SK-N-SH (cell line): ENCODE data around the gene GABRA5. TPM values are rescaled to one million over a fixed set of nuclear protein-coding genes. Genes with fewer than 3 reads are reported as not detected.

Experiments
- CTCF ChIA-PET: fragments of 300-600, 350-600 bp; formaldehyde crosslinking; extraction: SDS; loops from one replicate; lab custom pipeline; 2021; lab: Yijun Ruan, JAX
- POLR2A ChIA-PET: fragments of 350-600 bp; sonication (Branson Sonifier 250); formaldehyde crosslinking; extraction: SDS; loops from one replicate; lab custom pipeline; 2020; ENCODE audit warnings: antibody characterized with exemption, inconsistent platforms; lab: Yijun Ruan, JAX
- DNase-seq: peaks from one replicate; pipeline ENCODE4 v3.0.0; 2012
- H2AFZ ChIP-seq: fragments of 200-600 bp; sonication (generic); 2 replicates; pipeline ENCODE4 v1.8.1; 2016; ENCODE audit warnings: antibody characterized with exemption, mild to moderate bottlenecking, low read depth
- H3F3A ChIP-seq: fragments of 200-600 bp; sonication (generic); replicated peaks from 2 replicates; pipeline ENCODE3; 2016; ENCODE audit warnings: antibody characterized with exemption, mild to moderate bottlenecking; ENCODE audit not compliant: insufficient read depth
- H3K27ac ChIP-seq, 2 experiments: fragments of 200-500 bp in 1 of 2; fragments of 200-600 bp in 1 of 2; sonication (Bioruptor generic) in 1 of 2; sonication (generic), shearing (Covaris generic) in 1 of 2; 2 replicates each; pipeline versions ENCODE4 v1.5.1 to v1.6.1; 2014 to 2016; ENCODE audit warnings: low read depth in 2 of 2, inconsistent platforms in 1 of 2, low read length in 1 of 2, mild to moderate bottlenecking in 1 of 2, mixed read lengths in 1 of 2
- H3K27me3 ChIP-seq: fragments of 200-600 bp; sonication (generic), shearing (Covaris generic); 2 replicates; pipeline ENCODE4 v1.6.1; 2016; ENCODE audit warnings: mixed run types; ENCODE audit not compliant: insufficient read depth
- H3K36me3 ChIP-seq, 2 experiments: fragments of 200-500 bp in 1 of 2; fragments of 200-600 bp in 1 of 2; sonication (Bioruptor generic) in 1 of 2; sonication (generic) in 1 of 2; replicated peaks in 1 of 2; 2 replicates each; pipeline versions ENCODE3 to v1.5.1; 2014 to 2016; ENCODE audit warnings: low read length in 1 of 2, mild to moderate bottlenecking in 1 of 2; ENCODE audit not compliant: insufficient read depth in 2 of 2, control insufficient read depth in 1 of 2
- H3K4me1 ChIP-seq, 2 experiments: fragments of 200-500 bp in 1 of 2; fragments of 200-600 bp in 1 of 2; sonication (Bioruptor generic) in 1 of 2; sonication (generic), shearing (Covaris generic) in 1 of 2; 2 replicates each; pipeline versions ENCODE4 v1.5.1 to v1.6.1; 2014 to 2016; ENCODE audit warnings: low read depth in 1 of 2, low read length in 1 of 2, mixed run types in 1 of 2; ENCODE audit not compliant: insufficient read depth in 2 of 2, control insufficient read depth in 1 of 2
- H3K4me2 ChIP-seq: fragments of 200-600 bp; sonication (generic), shearing (Covaris generic); 2 replicates; pipeline ENCODE4 v1.6.1; 2017; ENCODE audit warnings: mixed run types
- H3K4me3 ChIP-seq, 2 experiments: fragments of 200-500 bp in 1 of 2; fragments of 200-600 bp in 1 of 2; sonication (Bioruptor generic) in 1 of 2; sonication (generic), shearing (Covaris generic) in 1 of 2; 2 replicates each; pipeline versions ENCODE4 v1.5.1 to v1.8.1; 2014 to 2016; ENCODE audit warnings: low read depth in 2 of 2, inconsistent platforms in 1 of 2, low read length in 1 of 2, mild to moderate bottlenecking in 1 of 2, mixed read lengths in 1 of 2, moderate library complexity in 1 of 2
- H3K79me2 ChIP-seq: fragments of 200-600 bp; sonication (generic); 2 replicates; pipeline ENCODE4 v1.8.1; 2017; ENCODE audit warnings: mild to moderate bottlenecking; ENCODE audit not compliant: insufficient read depth
- H3K9ac ChIP-seq: fragments of 200-600 bp; sonication (generic); 2 replicates; pipeline ENCODE4 v1.6.1; 2017; ENCODE audit warnings: mixed run types
- H3K9me2 ChIP-seq: fragments of 200-600 bp; sonication (generic); 2 replicates; pipeline ENCODE4 v1.6.1; 2017; ENCODE audit warnings: mixed run types
- H3K9me3 ChIP-seq: fragments of 200-600 bp; sonication (generic); 2 replicates; pipeline ENCODE4 v1.6.1; 2017; ENCODE audit warnings: mixed run types, mild to moderate bottlenecking, moderate library complexity
- H4K20me1 ChIP-seq: fragments of 200-600 bp; sonication (generic); 2 replicates; pipeline ENCODE4 v1.6.1; 2017; ENCODE audit warnings: mild to moderate bottlenecking, mixed run types; ENCODE audit not compliant: insufficient read depth
- CHD2 ChIP-seq: fragments of 150-350 bp; IDR thresholded peaks from 2 replicates; pipeline ENCODE4 v1.6.1; 2018; ENCODE audit warnings: low read length; ENCODE audit not compliant: partially characterized antibody
- EP300 ChIP-seq, 2 experiments: IDR thresholded peaks; 2 replicates each; pipeline versions ENCODE4 v1.4.0 to v1.6.1; 2012; ENCODE audit warnings: borderline replicate concordance in 1 of 2, low read depth in 1 of 2, low read length in 1 of 2
- EZH2phosphoT487 ChIP-seq: fragments of 200-600 bp; sonication (generic); IDR thresholded peaks from 2 replicates; pipeline ENCODE4 v1.6.1; 2017; ENCODE audit warnings: low read depth, mixed run types, mild to moderate bottlenecking, antibody characterized with exemption, moderate library complexity, borderline replicate concordance
- FOSL2 ChIP-seq: IDR thresholded peaks from 2 replicates; pipeline ENCODE4 v1.4.0; 2012; ENCODE audit warnings: low read depth, mild to moderate bottlenecking, moderate library complexity, borderline replicate concordance
- FOXJ3 ChIP-seq: sonication (generic); formaldehyde crosslinking; IDR thresholded peaks from 2 replicates; pipeline ENCODE4 v1.5.1; 2020; ENCODE audit warnings: mild to moderate bottlenecking, missing genetic modification reagents
- GATA2 ChIP-seq: sonication (generic); formaldehyde crosslinking; IDR thresholded peaks from 2 replicates; pipeline ENCODE4 v1.5.0; 2020; ENCODE audit warnings: mild to moderate bottlenecking, missing genetic modification reagents
- JUND ChIP-seq: IDR thresholded peaks from 2 replicates; pipeline ENCODE4 v1.4.0; 2012
- MXI1 ChIP-seq: IDR thresholded peaks from 2 replicates; pipeline ENCODE4 v1.6.1; 2012; ENCODE audit warnings: mild to moderate bottlenecking, low read depth, low read length, improper control_type of control experiment
- NRF1 ChIP-seq: IDR thresholded peaks from 2 replicates; pipeline ENCODE4 v1.6.1; 2012; ENCODE audit warnings: low read depth, mild to moderate bottlenecking, low read length
- RAD21 ChIP-seq: IDR thresholded peaks from 2 replicates; pipeline ENCODE4 v1.6.1; 2012; ENCODE audit warnings: mild to moderate bottlenecking, low read length
- RXRA ChIP-seq: IDR thresholded peaks from 2 replicates; pipeline ENCODE4 v1.4.0; 2012; ENCODE audit warnings: low read depth, mild to moderate bottlenecking, borderline replicate concordance
- SIN3A ChIP-seq: IDR thresholded peaks from 2 replicates; pipeline ENCODE4 v1.6.1; 2012; ENCODE audit warnings: low read depth, mild to moderate bottlenecking, low read length, moderate library complexity, borderline replicate concordance
- TAF1 ChIP-seq: IDR thresholded peaks from 2 replicates; pipeline ENCODE4 v1.6.1; 2012; ENCODE audit warnings: low read depth, mild to moderate bottlenecking, low read length, moderate library complexity, borderline replicate concordance
- TEAD4 ChIP-seq: IDR thresholded peaks from 2 replicates; pipeline ENCODE4 v1.4.0; 2012; ENCODE audit warnings: mild to moderate bottlenecking, borderline replicate concordance; ENCODE audit not compliant: insufficient read depth
- YY1 ChIP-seq: IDR thresholded peaks from 2 replicates; pipeline ENCODE4 v1.4.0; 2012; ENCODE audit warnings: low read depth, mild to moderate bottlenecking
- WGBS: methylation state at CpG from one replicate; pipeline ENCODE4 v1.1.6; 2017; ENCODE audit warnings: low lambda C conversion rate; 5-methylcytosine and 5-hydroxymethylcytosine counted together
- polyA plus RNA-seq, 3 experiments: library from polyadenylated mRNA; depleted of rRNA; stranded (reverse); fragments of >200 nt; gene quantifications; 2 replicates each; pipeline ENCODE4 v1.2.3, GENCODE V29; 2012
- TF ChIP-seq, protein P1 (sequence below): fragments of 150-350 bp; IDR thresholded peaks from 2 replicates; pipeline ENCODE4 v1.6.1; 2016; ENCODE audit warnings: mild to moderate bottlenecking, low read depth, low read length
- TF ChIP-seq, protein P2 (sequence below): fragments of 150-350 bp; IDR thresholded peaks from 2 replicates; pipeline ENCODE4 v1.6.1; 2017; ENCODE audit warnings: antibody characterized with exemption, low read length, low read depth, borderline replicate concordance
- TF ChIP-seq, protein P3 (sequence below): IDR thresholded peaks from 2 replicates; pipeline ENCODE4 v1.4.0; 2012; ENCODE audit warnings: low read depth, borderline replicate concordance
- TF ChIP-seq, protein P4 (sequence below): IDR thresholded peaks from 2 replicates; pipeline ENCODE4; 2012

Gene GABRA5
- polyA plus RNA-seq, 1 of the 3 experiments (the other 2 are of a cell fraction) = not detected

- TF ChIP-seq, protein P1, sequence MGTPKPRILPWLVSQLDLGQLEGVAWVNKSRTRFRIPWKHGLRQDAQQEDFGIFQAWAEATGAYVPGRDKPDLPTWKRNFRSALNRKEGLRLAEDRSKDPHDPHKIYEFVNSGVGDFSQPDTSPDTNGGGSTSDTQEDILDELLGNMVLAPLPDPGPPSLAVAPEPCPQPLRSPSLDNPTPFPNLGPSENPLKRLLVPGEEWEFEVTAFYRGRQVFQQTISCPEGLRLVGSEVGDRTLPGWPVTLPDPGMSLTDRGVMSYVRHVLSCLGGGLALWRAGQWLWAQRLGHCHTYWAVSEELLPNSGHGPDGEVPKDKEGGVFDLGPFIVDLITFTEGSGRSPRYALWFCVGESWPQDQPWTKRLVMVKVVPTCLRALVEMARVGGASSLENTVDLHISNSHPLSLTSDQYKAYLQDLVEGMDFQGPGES = no peak
- TF ChIP-seq EP300 (IDR thresholded peaks at IDR 0.05; ENCODE audit: borderline replicate concordance in 1 of 2, low read depth in 1 of 2, low read length in 1 of 2) = no peak
- no peak for TF ChIP-seq TAF1
- no peak for TF ChIP-seq FOSL2
- no peak for TF ChIP-seq RXRA
- TF ChIP-seq, protein P2, sequence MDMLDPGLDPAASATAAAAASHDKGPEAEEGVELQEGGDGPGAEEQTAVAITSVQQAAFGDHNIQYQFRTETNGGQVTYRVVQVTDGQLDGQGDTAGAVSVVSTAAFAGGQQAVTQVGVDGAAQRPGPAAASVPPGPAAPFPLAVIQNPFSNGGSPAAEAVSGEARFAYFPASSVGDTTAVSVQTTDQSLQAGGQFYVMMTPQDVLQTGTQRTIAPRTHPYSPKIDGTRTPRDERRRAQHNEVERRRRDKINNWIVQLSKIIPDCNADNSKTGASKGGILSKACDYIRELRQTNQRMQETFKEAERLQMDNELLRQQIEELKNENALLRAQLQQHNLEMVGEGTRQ = no peak
- no peak for TF ChIP-seq RAD21
- TF ChIP-seq, protein P3, sequence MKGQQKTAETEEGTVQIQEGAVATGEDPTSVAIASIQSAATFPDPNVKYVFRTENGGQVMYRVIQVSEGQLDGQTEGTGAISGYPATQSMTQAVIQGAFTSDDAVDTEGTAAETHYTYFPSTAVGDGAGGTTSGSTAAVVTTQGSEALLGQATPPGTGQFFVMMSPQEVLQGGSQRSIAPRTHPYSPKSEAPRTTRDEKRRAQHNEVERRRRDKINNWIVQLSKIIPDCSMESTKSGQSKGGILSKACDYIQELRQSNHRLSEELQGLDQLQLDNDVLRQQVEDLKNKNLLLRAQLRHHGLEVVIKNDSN = no peak
- TF ChIP-seq FOXJ3 (CRISPR knock-in tag) = no peak
- TF ChIP-seq GATA2 (CRISPR knock-in tag) = no peak
- no peak for TF ChIP-seq TEAD4
- no peak for TF ChIP-seq EZH2phosphoT487
- no peak for TF ChIP-seq JUND
- TF ChIP-seq SIN3A = no peak
- TF ChIP-seq, protein P4, sequence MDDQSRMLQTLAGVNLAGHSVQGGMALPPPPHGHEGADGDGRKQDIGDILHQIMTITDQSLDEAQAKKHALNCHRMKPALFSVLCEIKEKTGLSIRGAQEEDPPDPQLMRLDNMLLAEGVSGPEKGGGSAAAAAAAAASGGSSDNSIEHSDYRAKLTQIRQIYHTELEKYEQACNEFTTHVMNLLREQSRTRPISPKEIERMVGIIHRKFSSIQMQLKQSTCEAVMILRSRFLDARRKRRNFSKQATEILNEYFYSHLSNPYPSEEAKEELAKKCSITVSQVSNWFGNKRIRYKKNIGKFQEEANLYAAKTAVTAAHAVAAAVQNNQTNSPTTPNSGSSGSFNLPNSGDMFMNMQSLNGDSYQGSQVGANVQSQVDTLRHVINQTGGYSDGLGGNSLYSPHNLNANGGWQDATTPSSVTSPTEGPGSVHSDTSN = no peak
- no peak for TF ChIP-seq CHD2
- no peak for TF ChIP-seq YY1
- TF ChIP-seq MXI1 = no peak
- no peak for TF ChIP-seq NRF1
- TF ChIP-seq, all 33 proteins: peak for 0
- no peak overlapping the region for H3K4me3 ChIP-seq
- no peak overlapping the region for H3K9ac ChIP-seq
- H3K36me3 ChIP-seq = no peaks in the 10 kb centered on the region
- DNase-seq = no peak
- no peak overlapping the region for H3K4me2 ChIP-seq
- no peaks in the 10 kb centered on the region for H4K20me1 ChIP-seq
- POLR2A ChIA-PET = no interaction called here
- 55% methylated on average over 9 of the region's 12 CpGs for whole genome bisulfite sequencing
- H3K9me2 ChIP-seq = no peaks in the 10 kb centered on the region
- H3K9me3 ChIP-seq = no peaks in the 10 kb centered on the region
- peaks cover 0 to 4% of the 10 kb centered on the region in 2 experiments; a peak in 1 of 4 replicates for H3K4me1 ChIP-seq
- H2AFZ ChIP-seq = no peak overlapping the region
- H3K27ac ChIP-seq = no peak overlapping the region
- H3F3A ChIP-seq = no peaks in the 10 kb centered on the region
- H3K27me3 ChIP-seq = no peaks in the 10 kb centered on the region
- CTCF ChIA-PET = interaction anchor here (1.4 to 1.7 kb wide), 2 partner anchors 38 to 44 kb away, joined by 3 to 8 read pairs; no protein-coding TSS in a partner anchor
- no peaks in the 10 kb centered on the region for H3K79me2 ChIP-seq
Measured at GRCh38 chr15:26935322-26935721, 68.5 kb downstream of the GABRA5 start.
